Activated CD4-positive, CD25-positive, alpha-beta regulatory T cell treated with anti-CD3 and anti-CD28 coated beads, Interleukin-2, amount 50 U/mL, for 16 hours (primary cell): ENCODE data around the gene SHISA7.

Source experiments
- DNase-seq: peaks from one replicate; pipeline ENCODE4 v3.0.0-alpha.2; 2020; ENCODE audit warnings: low read depth, low spot score

The SHISA7 gene

DNA sequence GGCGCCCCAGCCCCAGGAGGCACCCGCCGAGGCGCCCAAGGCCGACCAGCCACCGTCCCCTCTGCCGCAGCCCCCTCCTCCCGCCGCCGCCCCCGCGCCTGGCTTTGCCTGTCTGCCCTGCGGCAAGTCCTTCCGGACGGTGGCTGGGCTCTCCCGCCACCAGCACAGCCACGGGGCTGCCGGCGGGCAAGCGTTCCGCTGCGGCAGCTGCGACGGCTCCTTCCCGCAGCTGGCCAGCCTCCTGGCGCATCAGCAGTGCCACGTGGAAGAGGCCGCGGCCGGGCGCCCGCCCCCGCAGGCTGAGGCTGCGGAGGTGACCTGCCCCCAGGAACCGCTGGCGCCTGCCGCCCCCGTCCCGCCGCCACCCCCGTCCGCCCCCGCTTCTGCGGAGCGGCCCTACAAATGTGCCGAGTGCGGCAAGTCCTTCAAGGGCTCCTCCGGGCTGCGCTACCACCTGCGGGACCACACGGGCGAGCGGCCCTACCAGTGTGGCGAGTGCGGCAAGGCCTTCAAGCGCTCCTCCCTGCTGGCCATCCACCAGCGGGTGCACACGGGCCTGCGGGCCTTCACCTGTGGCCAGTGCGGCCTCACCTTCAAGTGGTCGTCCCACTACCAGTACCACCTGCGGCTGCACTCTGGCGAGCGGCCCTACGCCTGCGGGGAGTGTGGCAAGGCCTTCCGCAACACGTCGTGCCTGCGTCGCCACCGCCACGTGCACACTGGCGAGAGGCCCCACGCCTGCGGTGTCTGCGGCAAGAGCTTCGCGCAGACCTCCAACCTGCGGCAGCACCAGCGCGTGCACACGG, 39.3 kb upstream of the SHISA7 start:
- DNase-seq: no peak

DNA sequence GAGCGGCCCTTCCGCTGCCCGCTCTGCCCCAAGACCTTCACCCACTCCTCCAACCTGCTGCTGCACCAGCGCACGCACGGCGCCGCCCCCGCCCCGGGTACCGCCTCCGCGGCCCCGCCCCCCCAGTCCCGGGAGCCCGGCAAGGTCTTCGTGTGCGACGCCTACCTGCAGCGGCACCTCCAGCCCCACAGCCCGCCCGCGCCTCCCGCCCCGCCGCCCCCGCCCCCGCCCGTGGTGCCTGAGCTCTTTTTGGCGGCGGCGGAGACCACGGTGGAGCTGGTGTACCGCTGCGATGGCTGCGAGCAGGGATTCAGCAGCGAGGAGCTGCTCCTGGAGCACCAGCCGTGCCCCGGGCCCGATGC, 38.7 kb upstream of the SHISA7 start:
- no peak for DNase-seq

DNA sequence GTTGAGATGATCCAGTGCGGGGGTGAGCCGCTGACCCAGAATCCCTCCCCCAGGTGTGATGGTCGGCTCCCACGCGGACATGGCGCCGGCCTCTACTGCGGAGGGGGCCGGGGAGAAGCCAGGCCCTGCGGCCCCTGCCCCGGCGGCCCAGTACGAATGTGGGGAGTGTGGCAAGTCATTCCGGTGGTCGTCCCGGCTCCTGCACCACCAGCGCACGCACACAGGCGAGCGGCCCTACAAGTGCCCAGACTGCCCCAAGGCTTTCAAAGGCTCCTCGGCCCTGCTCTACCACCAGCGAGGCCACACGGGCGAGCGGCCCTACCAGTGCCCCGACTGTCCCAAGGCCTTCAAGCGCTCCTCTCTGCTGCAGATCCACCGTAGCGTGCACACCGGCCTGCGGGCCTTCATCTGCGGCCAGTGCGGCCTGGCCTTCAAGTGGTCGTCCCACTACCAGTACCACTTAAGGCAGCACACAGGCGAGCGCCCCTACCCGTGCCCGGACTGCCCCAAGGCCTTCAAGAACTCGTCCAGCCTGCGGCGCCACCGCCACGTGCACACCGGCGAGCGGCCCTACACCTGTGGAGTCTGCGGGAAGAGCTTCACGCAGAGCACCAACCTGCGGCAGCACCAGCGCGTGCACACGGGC, 38.2 kb upstream of the SHISA7 start:
- no peak for DNase-seq

DNA sequence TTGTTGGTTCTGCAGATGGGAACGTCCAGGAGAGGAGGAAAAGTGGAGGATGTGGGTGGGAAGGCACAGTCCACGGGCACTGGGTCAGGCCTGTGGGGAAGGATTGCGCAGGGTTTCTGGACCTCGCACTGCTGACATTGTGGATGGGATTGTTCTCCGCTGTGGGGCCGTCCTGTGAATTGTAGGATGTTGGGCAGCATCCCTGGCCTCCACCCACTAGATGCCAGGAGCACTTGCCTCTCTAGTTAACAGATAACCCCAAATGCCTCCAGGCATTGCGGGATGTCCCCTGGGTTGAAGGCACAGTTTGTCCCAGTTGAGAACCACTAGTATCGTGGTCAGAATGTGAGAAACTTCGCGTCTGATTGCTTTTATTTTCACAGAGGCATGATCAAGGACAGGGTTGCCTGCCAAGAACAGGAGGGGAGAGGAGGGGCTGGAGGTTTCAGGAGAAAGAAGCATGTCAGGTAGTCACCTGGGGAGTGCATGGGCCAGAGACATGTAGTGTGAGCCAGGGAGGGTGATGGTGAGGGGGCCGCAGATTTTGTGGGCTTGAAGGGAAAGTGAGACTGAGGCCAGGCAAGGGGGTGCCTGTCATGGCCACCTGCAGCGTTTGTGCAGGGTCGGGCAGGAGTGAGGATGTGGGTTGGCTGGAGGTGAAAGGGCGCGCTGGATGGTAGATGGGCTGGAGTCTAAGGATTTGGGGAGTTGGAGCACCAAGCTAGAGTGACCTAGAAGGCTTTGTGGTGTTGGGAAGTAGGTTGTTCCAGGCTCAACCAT, 36.5 kb upstream of the SHISA7 start:
- DNase-seq: no peak

DNA sequence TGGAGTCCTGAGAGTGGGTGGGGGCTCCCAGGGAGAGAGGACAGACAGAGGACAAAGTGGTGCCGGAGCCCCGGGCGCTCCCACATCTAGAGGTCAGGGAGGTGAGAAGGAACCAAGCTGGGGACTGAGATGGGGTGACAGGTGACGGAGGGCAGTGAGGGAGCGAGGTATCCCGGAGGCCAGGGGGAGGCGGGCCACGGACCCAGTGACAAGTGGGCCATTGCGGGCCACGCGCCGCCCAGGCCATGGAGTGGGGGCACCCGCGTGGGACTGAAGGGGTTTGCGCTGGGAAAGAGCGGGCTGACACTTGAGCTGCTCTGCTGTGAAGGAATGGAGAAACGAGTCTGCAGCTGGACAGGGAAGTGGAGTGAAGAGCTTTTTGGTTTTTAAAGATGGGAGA, 35.9 kb upstream of the SHISA7 start:
- DNase-seq: no peak

DNA sequence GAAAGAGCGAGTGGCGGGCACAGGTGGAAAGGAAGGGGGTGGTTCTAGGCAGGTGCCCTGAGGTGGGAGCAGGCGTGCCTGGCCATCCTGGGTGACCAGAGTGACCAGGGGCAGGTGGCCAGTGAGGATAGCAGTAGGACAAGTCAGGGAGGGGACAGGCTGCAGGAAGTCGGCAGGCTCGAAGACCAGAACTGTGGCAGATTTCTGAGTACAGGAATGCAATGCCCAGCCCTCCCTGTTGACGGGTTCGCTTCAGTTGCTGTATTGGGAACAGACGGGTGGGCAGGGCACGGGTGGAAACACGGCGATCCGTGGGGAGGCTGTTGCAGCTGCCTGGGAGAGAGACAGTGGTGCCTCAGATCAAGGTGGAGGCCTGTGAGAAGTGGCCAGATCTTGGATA, 35.3 kb upstream of the SHISA7 start:
- no peak for DNase-seq

DNA sequence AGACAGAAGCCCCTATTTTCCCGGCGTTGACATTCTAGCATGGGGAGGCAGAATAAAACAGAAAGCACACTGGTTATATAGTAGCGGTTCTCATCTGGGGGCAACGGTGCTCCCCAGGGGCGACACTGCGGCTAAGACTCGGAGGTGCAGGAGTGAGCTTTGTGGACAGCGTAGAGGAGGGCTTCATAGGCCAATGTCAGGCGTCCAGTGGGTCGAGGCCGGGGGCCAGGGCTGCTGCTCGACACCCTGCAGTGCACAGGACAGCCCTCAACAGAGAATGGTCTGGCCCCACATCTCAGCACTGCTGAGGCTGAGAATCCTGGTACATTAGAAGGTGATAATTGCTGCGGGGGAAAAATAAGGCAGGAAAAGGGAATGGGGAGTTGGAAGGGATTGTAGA, 34.8 kb upstream of the SHISA7 start:
- DNase-seq: no peak

DNA sequence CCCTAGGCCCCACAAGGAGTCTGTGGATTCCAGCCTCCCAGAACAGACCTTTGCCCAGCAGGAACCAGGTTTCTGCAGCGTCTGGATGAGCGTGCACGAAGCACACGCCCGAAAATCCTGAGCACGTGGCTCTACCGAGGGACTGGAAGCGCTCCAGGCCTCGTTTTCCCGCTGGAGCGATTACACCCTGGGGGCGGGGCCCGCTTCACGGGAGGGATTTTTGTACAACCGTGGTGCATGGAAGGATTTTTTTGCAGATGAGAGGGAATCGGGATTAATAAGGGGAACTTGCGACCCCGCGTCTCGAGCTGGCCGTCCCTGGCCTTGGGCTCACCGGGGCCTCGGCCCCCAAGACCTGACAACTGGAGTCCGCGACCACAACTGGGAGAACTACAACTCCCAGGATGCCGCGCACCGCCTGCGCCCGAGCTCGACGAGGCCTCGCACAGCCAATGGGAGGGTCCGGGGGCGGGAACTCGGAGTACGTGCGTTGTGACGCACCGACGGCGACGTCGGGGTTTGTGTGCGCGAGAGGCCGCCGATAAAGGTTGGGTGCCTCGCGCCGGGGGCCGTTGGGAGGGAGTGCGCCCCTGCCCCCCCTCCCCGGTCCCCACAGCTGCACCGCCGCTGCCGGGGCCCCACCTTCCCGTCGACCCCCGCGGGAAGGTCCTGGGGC, 33.1 kb upstream of the SHISA7 start, which contains the start of gene ZNF628:
Gene ZNF628, plus strand, starts transcription at position 518 of the 676 bp plus-strand sequence. CDS start 3,294 bp downstream, outside the sequence.
- DNase-seq: peak; percentile 96

DNA sequence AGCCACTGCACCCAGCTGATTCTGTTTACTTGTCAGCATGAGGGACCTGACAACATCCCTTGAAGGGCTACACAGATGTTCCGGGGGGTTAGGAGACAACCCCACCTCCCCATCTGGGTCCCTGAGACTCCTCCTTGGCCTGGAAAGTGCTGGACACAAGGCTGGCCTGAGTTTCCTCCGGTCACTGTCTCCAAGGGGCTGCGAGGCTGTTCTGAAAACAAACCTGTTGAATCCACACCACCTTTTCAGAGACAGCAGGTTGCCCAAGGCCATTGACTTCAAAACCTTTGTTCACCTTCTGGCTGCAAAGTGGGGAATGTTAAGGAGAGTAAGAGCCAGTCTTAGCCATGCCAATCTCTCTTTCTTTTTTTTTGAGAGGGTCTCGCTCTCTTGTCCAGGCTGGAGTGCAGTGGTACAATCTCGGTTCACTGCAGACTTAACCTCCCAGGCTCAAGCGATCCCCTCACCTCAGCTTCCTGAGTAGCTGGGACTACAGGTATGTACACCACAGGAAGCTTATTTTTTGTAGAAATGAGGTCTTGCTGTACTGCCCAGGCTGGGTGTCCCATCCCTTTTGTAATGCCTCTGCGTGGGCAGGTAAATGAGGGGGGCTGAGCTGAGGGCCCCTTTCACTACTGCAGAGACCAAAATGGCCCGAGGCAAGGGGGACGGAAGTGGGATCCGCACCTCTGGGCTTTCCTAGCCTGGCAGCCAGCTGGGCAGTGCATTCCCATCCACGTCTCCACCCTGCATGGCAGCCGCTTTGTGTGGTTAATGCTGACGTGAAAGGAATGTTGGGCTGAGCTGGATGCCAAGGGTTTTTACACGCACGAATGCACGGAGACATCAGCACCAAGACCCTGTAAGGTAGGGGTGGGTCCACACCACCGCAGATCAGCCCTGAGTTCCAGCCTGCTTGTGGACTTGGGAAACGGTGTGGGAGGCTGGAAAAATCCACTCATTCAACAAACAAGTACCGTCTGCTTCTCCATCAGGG, 31.5 kb upstream of the SHISA7 start:
- DNase-seq: no peak

DNA sequence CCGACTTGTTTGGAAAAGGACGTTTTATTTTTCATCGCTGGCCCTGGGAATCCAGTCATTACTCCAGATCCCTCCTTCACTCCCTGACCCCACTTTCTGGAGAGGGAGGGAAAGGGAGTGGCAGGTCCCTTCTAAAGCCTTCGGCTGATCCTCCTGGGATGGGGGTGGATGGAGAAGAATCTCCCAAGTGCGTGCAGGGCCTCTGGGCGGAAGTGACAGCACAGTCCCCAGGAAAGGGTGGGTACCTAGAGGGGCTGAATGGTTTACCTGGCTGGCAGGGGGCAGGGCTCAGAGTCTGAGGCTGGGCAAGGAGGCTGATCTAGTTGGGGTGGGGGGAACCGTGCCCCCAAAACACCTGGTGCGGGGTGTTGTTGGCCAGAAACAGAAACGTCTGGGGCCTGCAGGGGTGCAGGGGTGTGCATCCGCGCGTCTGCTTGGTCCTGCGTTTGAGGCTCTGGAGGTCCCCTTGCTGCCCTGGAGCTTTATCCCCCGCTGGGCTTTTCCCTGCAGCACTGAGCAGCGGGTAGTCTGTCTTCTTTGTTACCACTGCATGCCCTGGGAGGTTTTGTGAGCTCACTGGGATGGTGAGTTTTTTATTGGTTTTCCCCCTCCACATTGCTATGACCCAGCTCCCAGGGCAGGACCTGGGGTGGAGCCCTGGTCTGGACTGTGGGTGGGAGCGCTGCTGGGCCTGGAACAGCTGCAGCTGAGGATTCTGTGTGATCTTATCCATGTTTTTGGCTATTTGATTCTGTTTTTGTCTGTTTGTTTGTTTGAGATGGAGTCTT, 30.3 kb upstream of the SHISA7 start:
- DNase-seq: no peak

DNA sequence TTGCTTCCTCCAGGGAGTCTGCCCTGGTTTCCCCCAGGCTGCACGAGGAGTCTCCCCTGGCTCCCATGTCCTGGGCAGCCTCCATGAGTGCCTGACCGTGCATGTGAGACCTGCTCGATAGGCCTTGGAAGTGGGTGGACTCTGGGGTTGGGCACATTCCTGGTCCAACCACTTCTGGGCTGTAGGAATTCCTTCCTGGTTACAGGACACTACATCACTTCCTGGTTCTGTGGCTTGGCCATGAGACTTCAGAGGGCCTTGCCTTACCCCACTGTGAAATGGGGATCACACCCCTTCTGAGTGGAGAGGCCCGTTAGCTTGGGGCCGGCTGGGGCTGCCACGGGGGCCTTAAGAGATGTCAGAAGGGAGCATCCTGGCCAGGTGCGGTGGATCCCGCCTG, 29.4 kb upstream of the SHISA7 start:
- DNase-seq: no peak

DNA sequence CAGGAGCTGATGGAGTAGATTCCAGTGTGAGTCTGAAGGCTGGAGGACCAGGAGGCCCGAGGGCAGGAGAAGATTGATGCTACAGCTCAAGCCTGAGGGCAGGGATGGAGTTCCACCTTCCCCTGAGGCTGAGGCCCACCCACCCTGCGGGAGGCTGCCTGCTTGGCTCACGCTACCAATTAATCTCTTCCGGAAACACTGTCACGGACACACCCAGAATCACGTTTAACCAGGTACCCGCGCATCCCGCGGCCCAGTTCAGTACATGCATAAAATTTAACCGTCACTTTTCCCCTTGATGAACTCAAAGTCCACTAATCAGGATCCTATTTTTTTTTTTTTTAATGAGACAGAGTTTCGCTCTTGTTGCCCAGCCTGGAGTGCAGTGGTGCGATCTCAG, 28.2 kb upstream of the SHISA7 start:
- DNase-seq: no peak

DNA sequence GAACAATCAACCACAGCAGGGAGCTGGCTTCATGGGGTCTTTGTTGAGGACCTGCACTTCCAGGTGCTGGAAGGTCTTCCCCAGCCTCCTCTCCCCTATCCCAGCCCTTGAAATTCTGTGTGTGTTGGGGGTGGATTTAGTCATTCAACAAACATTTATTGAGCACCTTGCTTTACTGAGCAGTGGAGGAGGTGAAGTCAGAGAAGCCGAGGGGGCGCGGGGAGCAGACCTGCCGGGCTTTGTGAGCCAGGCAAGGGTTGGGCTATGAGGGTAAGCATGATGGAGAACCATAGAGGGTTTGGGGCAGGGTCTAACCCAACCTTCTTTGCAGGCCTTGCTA, 24.9 kb upstream of the SHISA7 start:
- no peak for DNase-seq

DNA sequence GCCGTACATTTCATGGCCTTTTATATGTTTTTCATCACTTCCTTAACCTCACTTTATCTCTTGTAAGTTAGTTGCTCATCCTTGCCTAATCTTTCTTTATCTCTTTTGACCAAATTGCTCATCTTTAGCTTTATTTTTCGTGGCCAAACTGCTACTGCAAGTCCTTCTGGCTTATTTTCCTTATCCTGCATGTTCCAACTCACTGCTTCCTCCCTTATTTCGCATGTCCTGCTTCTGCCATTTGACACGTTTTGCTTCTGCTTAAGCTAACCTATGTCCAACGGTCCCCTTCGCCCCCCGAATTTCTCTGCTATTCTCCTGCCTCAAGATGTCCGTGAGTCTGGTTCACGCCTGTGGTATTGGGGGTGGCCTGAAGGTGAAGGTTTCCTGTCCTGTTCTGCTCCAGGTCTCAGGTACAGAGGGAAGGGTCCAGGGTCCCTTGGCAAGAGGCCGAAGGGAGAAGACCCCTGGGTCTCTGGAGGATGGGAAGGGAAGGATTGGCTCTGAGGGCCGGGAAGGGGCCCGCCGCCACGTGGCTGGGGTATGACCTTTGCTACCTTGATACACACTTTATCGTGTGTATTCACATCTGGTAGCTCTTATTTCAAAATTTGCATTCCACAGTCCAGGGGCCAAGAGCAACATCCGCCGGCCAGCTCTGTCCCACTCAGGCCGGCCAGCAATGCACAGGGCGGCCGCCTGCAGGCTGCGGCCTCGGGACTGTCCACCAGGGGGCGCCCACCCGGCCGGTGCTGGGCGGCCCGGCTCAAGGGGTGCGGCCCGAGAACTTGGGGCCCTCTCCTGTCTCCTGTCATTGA, 24.3 kb upstream of the SHISA7 start:
- peak; percentile 45 for DNase-seq

DNA sequence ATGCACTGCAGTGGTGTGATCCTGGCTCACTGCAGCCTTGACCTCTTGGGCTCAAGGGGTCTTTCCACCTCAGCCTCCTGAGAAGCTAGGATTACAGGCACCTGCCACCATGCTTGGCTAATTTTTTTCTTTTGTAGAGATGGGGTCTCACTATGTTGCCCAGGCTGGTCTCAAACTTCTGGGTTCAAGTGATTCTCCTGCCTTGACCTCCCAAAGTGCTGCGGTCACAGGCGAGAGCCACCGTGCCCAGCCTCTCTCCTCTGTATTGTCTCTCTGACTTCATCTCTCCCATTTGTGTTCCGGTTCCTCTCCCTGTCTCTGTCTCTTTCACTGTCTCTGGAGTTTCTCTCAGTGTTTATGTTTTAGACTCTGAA, 23.1 kb upstream of the SHISA7 start:
- DNase-seq: no peak

DNA sequence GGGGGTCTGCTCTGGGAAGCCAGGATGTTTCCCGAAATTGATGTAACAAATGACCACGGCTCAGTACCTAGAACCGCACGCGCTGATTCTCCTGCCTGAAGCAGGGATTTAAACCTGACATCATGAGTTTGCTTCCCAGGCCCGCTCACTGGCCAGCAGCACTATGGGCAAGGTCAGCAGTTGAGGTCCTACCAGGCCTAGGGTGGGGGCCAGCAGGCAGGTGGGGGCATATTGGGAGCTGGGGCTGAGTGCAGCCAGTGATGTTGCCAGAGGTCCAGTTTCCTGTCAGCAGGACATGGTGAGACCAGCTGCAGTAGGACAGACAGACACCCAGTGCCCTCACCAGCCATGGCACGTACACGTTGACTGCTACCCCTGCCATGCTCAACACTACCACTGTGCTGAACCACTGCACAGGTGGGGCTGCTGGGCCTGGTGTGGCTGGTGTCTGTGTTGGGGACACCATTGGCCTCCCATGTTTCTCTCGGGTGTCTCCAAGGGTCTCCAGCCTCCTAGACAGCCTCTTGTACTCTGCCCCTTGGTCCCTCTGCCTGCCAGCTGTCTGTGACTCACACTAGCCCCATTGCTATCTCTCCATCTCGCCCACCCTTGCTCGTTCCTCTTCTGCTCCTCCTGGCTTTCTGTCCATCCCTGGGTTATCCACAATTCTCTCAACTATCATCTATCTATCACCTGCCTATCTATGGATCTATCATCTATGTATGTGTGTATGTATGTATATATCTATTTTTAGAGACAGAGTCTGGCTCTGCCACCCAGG, 22.6 kb upstream of the SHISA7 start:
- DNase-seq: no peak

DNA sequence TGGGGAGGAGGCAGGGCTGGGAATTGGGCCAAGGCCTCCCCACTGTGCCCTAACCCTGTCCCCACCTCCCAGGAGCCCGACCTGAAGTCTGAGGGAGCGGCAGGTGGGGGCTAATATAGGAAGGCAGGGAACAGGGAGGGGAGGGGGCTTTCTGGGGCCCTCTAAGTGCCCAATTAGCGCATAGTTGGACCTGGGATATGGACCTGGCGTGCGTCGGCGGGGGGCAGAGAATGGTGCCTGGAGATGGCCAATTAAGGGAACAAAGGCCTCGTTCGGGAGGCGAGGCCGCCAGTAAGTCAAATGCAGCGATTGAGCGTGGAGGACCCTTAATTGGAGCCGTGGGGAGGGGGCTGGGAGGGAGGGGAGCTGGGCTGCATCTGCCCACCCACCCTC, 21.6 kb upstream of the SHISA7 start, which contains the start of gene C19orf85:
Gene C19orf85, minus strand, starts transcription at position 90 of the 393 bp plus-strand sequence. CDS start 197 bp downstream, outside the sequence.
- no peak for DNase-seq

DNA sequence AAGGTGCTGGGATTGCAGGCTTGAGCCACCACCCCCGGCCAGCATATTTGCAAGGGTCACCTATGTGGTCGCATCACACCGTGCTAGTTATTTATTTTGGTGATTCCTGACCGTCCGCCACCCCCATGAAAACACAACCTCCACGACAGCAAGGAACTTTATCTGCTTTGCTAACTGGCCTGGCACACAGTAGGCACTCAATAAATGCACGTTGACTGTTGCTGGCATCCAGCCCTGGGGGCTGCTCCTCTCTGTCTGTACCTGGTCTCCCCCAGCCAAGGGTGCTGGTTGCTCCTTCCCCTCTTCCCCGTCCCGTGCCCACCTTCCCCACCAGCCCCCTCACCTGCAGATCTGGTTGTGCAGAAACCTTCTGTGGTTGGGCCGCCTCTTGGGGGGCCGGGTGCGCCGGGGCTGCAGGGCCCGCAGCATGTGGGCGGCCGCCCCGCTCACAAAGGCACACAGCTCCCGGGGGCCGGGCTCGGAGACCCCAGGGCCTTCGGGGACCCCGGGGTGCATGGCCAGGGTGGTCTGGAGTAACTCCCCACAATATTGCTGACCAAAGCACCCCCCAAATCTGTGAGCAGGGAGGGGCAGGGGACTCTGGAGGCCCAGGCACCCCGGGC, 21.1 kb upstream of the SHISA7 start:
- DNase-seq: no peak
